IPS-NIHi7 (cell line): ENCODE data around the gene GLI3.

Experiments used
- DNase-seq: peaks from one replicate; pipeline ENCODE4 v3.0.0; 2012; ENCODE audit warnings: mixed read lengths; ENCODE audit errors: extremely low spot score

GLI3 gene

DNA sequence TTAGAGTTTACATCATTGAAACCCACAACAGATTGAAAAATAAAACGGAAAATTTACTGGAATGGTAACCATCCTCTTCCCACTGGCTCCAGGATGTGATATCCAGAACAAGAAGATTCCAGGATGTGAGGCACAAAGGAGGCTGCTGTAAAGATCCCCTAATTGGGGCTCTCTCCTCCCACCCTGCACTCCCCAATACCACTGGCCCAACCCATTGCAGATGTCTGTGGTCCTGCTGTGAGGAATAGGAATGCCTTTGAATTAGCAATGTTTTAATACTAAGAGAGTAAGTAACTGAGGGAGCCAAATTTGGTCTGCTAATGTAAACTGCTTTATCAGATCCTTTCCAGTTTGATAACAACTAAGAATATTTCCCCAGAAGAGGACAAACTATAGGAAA is 308.2 kb downstream of the GLI3 start:
- DNase-seq, result no peak

DNA sequence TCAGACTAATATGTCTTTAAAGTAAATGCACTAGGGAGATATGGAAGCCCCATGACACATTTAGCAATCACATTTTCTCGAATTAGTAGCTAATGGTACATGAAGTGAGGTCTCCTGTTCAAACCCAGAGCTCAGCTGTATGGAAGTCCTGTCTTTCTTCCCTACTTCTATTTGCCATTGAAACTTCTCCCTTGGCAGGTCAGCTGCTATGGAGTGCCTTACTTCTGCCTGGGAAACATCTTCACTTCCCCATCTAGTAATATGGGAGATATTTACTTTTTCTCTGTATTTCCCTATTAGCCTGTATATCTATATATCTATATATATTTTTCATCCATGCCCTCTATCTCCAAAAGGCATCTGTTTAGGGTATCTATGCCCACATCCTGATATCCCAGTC is 308.8 kb downstream of the GLI3 start:
- no peak for DNase-seq

DNA sequence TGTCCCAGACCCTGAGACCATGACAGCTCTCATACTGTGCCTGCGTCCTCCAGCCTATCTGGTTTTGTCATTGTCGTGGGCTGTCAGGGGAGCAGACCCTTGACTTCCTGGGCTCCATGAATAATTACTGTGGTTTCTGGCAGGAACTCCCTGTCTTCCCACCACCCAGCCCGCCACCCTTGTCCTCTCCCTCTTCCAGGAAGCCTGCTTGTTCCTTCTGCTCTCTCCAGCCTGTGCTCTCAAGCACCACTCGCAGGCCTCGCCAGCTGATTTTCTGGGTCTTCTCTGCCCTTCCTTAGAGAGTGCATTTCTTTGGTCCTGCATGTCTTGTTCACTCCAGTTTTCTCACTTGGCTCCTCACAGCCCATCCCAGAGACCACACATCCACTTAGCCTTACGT is 309.6 kb downstream of the GLI3 start:
- no peak for DNase-seq

DNA sequence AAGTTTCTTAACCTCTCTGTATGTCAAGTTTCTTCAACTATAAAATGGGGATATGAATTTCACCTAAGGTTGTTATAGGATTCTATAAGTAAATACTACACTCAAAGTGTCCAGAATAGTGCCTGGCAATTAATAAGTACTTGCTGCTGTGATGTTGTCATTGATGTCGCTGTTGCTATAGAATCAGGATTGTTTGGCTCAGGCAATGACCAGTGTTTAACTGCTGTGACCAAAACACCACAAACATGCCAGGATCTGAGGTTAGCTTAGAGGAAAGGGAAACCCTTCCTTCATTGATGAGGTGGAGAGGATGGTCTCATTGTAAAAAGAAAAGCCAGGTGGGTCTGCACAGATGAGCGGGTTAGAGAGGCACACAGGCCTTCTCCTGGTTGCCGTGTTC is 311.1 kb downstream of the GLI3 start:
- DNase-seq, result no peak

DNA sequence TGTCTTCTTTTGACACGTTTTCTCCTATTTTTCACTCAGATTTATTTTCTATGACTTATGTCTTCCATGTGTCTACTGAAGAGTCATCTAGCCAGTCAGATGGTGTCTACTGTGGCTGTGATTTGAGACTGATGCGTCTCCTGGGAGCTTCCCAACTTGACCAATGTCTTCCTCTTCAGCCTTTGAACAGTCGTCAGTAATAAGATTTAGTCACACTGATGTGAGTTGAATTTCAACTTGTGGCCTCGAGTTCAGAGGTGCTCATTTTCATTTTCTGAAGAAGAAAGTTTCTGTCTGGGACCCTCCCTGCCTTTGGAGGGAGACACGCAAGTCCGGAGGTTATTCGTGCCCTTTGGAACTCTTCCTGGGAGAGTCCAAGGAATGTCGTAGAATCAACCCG is 312.2 kb downstream of the GLI3 start:
- no peak for DNase-seq

DNA sequence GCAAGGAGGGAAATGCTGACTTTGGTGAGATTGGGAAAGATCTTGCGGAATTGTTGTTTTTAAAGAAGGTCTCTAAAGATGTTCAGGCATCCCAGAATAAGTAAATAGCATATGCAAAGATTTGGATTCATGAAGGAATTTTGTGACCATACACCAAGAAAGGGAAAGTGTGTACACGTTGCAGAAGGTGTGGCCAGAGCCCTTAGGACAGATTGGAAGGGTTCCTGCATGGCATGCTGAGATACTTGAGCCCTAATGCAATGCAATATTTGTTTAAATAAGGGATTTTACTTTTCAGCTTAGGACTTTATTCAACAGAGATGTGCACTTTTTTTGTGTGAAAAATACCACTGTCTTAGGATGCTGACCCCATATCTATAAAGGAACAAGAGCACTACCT is 314.6 kb downstream of the GLI3 start:
- DNase-seq, result no peak

DNA sequence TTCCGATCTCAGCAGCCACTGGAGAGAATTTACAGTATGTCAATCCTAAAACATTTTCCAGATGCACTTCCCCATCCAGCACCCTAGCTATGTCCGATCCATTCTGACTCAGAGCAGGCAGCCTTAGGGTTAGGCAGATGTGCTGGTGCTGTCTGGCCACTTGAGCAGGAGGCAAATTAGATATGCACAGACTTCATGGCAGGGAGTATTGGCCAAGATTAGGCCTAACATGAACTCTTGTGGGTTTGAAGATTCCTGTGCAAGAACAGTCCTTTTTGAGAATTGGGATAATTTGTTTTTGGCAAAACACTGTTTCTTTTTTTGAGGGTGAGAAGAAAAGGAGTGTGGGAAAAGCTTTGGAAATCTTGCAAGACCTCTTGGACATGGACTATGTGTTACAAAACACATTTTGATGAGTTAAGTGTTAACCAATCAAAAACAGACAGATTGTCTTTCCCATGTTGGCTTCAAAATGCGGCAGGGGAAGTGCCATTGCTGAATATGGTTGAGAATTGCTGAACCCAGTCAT is 315.5 kb downstream of the GLI3 start:
- no peak for DNase-seq

DNA sequence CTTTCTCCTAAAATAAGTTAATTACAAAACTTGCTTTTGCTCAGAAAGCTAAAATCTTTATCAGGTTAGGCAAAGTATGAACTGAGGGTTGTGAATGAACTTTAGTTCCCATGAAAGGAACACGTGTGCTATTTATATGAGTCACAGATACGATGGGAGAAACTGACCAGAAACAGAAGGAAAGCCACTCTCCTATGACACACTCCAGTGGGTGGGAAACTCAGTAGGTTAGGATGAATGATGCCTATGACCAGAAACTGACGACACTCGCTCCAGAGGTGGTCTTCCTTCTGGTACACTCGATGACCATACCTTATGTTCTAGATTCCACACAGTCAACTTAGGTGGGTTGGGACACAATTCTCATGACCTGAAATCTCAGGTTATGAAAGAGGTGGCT is 318.4 kb downstream of the GLI3 start:
- DNase-seq, result no peak

DNA sequence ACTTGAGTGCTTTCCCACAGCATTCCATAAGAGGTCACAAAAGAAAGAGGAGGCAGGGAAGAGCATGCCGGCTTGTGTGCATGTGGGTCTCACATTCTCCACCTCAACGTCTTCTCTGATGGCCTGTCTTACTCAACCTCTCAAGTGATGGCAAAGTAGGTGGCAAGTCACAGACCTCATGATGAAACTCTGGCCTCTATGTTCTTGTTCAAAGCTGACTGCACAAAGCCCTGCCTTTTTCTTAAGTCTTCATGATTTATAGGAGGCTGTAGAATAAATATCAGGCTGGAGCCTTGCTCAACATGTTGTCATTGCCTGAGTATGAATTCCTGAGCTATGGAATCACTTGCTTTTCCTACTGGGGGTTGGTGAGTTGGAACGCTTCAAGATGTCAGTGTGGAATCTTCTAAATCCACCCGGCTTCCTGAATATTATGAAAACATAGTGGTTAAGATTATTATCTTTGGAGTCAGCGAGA is 320.5 kb downstream of the GLI3 start:
- no peak for DNase-seq

DNA sequence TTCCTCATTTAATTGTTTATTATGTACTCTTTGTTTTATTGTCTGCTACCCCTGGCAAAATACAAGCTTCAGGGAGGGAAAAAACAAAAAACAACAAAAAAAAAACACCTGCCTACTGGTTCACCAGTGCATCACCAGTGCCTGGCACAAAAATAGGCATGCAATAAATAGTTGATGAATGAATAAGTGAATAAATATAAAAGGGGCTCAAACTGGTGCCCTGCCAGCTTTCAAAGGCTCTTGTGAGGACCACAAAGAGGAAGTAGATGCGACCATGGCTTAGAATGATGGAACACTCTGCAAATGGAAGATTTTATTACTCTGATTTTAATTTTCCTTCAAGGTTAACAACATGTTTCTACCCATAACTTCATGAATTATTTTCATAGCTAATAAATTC is 321.1 kb downstream of the GLI3 start:
- no peak for DNase-seq

DNA sequence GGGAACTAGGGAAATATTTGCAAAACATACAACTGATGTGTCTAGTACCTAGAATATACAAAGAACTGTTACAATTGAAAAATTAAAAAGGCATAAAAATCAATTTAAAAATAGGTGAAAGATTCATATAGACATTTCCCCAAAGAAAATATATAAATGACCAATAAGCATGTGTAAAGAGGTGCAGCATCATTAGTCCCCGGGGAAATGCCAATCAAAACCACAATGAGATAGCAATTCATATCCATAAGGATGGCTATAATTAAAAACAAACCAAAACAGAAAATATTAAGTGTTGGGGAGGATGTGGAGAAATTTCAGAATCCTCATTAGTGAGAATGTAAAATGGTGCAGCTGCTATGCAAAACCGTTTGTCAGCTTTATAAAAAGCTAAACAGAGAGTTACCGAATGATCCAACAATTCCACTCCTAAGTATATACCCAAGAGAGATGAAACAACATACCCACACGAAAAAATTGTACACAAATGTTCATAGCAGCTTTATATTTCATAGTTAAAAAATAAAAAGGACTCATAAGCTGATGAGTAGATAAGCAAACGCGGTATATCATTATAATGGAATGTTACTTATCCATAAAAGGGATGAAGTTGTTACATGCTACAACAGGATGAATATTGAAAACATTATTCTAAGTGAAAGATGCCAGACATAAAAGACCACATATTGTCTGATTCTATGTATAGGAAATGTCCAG is 324.0 kb downstream of the GLI3 start:
- DNase-seq, result no peak

DNA sequence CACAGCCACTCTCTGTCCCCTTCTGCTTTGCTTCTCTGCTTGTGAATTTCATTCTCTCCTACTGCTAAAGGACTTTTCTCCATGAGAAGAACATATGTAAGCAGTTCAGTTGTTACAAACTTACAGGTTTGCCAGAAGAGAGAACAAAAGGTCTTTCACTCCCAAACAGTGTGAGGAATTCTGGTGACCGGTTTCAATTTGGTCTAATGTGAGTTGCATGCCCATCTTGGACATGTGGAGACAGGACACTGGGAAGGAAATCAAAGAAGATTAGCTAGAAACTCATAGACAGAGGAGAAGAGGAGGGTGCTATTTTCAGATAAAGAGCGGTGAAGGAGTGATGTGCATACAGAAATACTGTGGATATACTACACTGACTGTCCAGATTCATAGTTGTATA is 324.6 kb downstream of the GLI3 start:
- no peak for DNase-seq

DNA sequence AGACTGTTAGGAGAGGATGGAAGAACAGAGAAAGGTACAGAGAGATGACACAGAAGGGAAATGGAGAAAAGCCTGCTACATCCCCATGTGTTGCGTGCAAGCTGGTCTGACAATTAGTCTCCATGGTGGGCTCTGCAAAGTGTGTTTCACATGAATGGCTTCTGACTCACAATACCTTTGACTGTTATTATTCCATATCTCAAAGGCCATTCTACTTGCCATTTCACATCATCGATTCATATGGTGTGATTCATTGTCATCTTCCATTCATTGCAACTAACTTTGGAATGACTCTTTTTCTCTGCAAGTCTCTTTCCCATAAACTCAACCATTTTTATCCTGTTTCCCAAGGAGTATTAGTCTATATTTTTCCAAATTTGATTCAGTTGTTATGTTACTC is 325.2 kb downstream of the GLI3 start:
- DNase-seq, result no peak
